T follicular helper cell (primary cell): Measurements from ENCODE around the gene COL4A5.
"Not testable (repeated sequence)": the region's sequence is repeated elsewhere in the genome, so short reads cannot be mapped to it uniquely, and the experiment has no call there.

Experiments
- DNase-seq: peaks from one replicate; pipeline ENCODE4 v3.0.0-alpha.2; 2020; ENCODE audit warnings: low read depth

COL4A5 gene

DNA sequence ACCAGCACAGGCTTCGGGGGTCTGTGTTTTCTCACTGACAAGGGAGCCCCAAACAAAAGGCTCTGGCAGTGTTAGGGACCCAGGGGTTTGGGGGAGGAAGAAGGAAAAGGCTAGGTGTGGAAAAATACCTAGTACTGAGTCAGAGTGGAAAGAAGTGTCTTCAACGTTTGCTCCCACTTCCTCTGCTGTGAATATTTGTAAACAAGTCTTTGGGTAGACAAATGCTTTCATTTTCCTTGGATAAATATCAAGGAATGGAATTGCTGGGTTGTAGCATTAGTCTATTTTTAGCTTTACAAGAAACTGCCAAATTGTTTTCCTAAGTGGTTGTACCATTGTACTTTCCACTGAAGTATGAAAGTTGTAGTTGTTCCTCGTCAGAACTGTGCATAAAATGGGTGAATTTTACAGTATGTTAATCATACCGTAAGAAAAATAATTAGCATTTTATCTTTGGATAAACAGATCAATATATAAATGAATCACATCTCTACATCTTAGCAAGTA is 17.4 kb downstream of the COL4A5 start:
- DNase-seq = no peak

DNA sequence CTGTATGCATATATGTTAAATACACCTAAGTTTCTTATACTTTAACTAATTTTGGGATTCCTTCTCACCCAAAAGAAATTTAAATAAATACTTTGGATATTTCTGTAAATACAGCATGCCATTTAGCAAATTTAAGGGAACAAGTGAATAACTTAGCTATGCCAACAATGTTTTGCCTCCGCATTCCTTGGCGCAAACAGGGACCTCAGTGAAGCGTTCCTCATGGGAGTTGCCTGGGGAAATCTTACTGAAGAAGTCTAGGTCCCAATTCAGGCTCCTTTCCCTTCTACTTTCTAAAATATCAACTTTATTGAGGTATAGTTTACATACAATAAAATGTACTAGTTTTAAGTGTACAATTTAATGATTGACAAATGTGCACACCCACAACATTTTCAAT is 25.0 kb downstream of the COL4A5 start:
- DNase-seq = no peak

DNA sequence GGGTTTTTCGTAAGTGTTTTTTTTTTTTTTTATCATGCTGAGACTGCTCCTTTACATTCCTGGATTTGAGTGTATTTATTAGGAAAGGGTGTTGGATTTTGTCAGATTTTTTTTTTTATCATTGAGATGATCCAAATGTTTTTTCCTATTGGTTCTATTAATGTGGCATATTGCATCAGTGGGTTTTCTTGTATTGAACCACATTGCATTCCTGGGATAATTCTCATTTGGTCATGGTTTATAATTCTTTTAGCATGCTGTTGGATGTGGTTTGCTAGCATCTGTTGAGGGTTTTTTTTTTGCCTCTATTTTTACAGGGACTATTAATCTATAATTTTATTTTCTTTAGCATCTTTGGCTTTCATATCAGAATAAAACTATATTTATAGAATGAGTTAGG is 28.8 kb downstream of the COL4A5 start:
- DNase-seq = no peak

DNA sequence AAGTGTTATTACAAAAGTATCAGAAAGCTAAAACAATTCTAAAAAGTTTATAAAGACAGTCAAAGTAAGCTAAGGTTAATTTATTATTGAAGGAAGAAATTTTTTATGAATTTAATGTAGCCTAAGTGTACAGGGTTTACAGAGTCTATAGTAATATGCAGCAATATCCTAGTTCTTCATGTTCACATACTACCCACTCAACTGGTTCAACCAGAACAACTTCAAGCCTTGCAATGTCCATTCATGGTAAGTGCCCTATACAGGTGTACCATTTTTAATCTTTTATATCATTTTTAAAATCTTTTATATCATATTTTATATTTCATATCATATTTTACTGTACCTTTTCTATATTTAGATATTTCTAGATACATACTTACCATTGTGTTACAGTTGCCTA is 34.3 kb downstream of the COL4A5 start:
- no peak for DNase-seq

DNA sequence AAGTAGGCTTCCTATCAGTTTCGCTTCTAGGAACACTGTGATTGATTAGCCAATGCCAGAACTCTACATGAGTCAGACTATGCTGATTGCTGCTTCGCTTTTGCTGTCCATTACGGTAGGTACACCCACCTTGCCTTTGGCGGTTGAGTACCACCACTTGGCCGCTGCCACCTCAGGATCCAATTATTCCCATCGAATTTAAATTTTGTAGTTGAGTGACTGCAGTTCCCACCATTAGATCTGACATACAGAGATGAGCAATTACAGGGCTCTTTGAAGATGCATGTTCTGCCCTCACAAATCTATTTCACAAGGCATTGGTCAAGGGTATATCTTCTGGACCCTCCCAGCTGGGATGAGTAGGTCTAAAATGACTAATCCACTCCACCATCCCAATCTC is 41.9 kb downstream of the COL4A5 start:
- DNase-seq = not testable (repeated sequence)

DNA sequence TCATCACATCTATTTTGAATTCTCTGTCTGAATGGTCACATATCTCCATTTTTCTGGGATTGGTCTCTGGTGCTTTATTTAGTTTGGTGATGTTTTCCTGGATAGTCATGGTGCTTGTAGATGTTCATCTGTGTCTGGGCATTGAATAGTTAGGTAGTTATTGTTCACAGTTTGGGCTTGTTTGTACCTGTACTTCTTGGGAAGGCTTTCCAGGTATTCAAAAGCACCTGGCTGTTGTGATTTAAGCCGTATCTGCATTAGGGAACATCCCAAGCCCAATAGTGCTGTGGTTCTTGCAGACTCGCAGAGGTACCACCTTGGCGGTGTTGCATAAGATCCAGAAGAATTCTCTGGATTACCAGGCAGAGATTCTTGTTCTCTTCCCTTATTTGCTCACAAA is 44.6 kb downstream of the COL4A5 start:
- DNase-seq = no peak

DNA sequence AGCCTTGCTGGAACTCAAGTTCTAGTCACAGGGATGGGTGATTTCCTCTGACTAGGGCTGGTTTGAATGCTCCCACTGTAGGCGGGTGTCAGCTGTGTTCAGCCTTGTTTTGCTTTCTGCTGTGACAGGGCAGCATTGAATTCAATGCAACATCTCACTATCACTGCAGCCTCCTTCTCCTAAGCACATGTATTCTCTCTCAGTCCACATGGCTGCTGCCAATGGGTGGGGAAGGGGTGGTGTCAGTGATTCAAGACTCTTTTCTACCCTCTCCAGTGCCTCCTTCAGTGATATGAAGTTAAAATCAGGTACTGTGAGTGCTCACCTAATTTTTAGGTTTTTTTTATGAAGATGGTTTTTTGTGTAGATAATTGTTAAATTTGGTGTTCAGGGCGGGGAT is 46.3 kb downstream of the COL4A5 start:
- no peak for DNase-seq

DNA sequence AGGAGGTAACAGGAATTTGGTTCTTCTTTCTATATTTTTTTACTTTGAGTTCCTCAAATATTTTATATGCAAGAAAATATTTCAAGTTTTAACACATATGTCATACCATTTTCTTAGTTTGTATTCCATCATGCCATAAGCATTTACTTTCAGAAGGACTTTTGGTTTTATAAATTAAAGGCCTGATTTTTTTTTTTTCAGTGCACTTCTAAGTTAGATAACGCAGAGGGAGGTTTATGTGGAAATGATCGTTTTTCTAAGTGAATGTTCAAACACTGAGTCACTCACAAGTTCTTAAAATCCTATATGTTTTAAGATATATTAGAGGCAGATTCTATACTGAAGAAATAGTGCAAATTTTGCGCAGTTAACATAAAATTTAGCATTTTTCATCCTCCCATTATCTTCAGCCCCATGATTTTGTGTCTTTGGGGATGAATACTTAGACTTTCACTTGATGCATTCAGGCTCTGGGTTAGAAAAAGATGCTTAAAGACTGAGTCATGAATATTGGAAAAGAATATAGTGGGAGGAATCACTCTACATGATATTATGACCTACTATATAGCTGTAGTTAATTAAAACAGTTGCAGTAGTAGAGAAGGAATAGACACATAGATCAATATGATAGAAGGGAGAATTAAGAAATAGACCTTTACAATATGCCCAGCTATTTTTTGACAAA is 54.9 kb downstream of the COL4A5 start:
- DNase-seq = no peak

DNA sequence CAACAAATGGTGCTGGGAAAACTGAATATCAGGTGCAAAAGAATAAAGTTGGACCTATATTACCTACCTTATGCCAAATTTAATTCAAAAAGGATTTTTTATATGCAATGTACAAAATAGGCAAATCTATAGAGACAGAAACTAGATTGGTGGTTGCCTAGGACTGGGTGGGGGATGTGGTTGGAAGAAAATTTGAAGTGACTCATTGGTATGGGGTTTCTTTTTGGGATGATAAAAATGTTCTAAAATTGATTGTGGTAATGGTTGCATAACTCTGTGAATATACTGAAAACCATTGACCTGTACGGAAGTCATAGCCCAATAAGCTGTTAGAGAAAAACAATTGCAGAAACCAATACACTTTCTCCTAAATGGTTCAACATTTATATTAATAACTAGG is 72.1 kb downstream of the COL4A5 start:
- DNase-seq = no peak

DNA sequence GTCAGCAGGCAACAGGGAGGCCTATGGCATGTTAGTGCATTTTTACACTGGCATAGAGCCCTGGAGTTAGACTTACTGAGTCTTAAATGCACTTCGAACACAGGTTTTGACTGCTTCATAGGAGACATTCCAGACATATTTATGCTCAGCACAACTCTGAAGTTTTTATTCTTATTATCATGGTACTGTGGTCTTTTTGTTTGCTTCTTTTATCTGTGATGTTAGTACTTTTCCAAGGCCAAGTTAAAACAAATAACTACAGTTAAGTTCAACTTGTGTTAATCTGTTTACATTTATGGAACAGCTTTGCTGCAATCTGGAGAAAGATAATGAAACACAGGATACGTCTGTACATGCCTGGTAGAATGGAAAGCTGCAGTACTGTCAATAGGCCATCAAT is 76.5 kb downstream of the COL4A5 start:
- DNase-seq = no peak

DNA sequence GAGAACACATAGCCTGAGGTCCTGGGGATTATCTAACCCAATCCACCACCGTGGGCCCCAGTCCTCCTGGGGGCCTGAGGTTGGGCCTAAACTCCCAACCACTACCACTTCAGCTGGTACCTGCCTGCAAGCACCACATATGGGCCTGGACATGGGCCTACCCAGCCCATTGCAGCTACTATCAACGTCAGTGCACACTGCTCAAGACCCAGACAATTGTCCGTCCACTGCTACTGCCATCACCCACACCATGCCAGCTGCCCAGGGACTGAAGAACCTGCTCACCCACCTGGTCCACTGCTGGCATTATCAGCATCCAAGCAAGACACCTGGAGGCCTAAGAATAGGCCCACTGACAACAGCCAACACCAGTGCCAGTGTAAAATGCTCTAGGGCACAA is 88.1 kb downstream of the COL4A5 start:
- DNase-seq = no peak

DNA sequence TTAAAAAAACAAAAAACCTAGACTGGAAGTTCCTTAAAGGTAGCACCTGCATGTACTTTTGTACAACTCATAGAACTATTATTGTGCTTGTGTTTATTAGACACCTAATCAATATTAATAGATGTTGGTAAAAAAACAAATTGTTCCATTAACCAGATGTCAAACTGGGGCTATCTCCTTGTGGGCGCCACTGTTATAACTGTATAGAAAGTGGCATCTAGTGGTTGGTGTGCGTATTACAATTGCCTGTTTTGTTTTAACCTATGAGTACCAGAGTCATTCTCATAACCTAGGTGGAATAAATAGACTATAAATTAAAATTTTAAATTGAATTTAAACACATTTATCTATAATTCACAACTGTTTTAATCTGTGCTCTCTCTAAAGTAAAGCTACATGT is 97.4 kb downstream of the COL4A5 start:
- DNase-seq = no peak

DNA sequence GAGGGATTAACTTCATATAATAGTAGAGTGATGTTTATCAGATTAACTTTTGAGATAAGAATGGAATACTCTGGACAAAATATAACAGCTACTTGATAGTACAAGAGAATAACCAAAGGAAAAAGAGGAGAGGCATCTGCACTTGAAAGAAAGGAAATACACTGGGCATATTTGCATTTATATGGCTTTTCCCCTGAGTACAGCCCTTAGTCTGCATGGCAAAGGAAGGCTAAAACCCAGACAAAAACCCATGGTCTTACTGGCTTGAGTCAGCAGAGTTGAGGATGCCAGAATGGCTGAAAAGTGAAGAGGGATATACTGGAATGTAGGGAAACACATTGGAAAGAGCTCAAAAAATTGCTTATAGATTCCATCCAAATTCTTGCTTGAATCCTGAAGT is 101.6 kb downstream of the COL4A5 start:
- DNase-seq = no peak

DNA sequence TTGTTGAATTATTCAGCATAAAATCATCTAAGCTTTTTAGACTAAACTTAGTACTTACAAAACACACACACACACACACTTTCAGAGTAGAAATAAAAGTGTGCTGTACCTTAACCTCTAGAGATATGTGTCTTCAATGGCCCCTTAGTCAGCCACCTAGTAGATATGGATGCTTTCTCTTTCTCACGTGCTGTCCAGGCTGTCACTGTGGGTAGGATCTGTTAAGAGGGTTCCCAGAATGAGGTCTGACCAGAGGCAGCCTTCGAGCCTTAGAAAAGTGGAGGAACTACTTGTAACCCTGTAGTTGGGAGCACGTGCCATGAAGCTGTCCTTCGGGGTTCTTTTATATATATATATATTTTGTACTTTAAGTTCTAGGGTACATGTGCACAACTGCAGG is 117.9 kb downstream of the COL4A5 start:
- DNase-seq = no peak

DNA sequence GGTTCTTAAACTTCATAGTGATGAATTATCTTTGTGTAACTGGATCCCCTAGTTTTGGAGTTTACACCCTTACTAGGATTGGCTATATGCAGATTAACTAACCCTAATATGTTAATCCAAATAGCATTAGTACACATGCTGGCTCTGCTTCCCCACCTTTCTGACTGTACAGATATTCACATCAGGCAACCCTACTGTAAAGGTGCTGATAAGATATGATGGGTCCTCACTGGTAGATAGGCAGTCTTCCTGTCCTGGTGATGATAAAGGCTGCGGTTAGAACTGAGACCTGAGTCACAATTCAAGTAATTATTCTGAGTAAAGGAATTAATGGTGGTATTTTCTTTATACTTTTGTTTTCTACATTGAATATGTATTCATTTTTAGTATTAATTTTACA is 118.6 kb downstream of the COL4A5 start:
- no peak for DNase-seq

DNA sequence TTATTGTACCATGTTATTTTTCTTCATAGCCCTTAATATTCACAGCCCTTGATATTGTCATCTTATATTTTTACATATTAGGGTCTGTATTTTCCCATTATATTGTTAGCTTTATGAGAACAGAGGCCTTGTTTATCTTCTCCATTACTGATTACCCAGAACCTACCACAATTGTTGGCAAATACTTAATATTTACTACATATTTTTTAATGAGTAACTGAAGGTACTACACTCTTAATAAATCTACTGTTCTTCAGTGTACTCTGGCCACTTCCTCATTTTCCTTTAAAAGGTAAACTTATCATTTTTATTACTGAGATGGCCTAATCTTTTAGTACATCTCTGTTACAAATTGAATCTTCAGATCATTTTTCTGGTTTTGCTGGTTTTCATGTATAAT is 133.5 kb downstream of the COL4A5 start:
- DNase-seq = no peak

DNA sequence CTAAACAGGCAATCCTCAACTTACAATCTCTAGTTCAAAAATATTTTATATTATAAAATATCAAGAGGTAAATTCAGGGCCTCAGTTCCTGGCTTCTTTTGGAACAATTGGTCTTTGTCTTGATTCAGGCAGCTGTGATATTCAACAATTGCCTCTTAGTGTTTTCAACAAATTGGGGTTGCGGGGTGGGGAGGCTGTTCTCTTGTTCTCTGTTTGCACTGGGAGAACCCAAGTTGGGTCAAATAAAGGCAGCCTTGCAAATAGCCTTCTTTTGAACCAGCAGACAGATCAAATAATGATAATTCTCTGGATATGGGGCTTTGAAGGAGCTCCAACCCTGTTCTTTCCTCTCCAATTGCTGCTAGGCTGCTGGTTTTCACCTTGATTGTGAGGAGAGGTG is 142.5 kb downstream of the COL4A5 start:
- no peak for DNase-seq

DNA sequence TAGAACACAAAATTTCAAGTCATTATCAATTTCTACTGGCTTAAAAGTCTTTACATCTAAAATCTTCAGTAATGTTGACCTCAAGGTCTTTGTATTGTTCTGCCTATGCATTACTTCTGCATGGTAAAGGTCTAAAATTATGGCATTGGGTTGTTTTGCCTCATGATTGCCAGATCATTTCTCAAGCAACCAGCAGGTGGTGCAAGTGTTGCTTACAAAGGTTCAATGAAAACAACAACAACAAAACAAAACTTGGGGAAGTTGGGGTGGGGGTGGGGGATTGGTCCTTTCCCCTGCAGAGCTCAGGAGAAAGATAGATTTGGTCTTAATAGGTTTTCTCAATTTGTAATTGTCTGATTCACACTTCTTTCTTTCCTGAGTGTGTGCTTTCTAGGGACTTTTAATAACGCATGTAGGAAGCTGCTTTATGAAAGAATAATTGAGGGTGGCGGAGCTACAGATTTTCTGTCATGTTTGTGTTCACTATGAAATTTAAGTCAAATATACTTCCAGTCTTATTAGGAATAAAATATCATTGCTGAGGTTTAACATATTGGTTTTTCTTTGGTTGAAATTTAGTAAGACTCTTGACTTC is 145.1 kb downstream of the COL4A5 start:
- DNase-seq = no peak

DNA sequence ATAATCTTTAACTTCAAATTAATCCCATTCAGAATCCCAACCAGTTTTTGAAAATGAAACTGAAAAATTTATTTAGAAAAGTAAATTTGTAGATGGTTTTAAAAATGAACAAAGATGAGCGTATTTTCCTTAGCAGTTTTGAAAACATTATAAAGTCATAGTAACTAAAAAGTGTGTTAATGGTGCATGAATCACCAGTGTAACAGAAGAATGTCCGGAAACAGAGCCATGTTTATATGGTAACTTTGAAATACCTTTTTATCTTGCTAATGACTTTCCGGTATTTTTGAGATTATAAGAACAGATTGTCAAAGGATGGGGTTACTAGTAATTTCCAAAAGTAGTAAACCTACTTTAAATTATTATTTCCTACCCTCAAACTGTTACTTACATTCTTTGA is 150.9 kb downstream of the COL4A5 start:
- no peak for DNase-seq

DNA sequence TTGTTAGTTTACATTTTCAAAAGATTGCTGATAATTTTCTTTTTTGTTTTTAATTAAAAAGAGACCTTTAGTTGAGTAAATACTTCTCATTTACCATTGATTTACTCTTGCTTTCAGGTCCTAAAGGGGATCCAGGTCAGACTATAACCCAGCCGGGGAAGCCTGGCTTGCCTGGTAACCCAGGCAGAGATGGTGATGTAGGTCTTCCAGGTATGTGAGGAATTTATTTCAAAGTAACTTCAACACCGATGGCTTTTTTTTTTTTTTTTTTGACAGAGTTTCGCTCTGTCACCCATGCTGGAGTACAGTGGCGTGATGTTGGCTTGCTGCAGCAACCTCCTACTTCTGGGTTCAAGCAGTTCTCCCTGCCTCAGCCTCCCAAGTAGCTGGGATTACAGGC is 161.6 kb downstream of the COL4A5 start:
- DNase-seq = no peak

DNA sequence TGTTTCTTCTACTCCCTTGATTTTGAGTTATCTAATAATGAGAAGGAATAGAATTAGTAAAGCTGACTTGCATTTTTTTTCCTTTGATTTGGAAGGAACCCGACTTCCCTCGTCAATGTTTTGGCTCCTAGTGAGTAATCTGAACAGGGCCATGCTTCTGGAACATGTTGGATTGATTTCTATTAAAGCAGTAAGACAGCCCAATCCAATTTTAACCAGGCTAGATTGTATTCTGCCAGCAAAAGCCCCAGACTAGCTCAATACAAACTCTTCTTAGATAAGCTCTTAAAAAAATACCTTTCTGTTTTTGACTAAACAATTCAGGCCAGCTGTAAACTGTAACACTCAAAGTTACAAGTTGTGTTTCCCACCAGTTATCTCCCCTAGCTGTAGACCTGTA is 170.5 kb downstream of the COL4A5 start:
- DNase-seq = no peak

DNA sequence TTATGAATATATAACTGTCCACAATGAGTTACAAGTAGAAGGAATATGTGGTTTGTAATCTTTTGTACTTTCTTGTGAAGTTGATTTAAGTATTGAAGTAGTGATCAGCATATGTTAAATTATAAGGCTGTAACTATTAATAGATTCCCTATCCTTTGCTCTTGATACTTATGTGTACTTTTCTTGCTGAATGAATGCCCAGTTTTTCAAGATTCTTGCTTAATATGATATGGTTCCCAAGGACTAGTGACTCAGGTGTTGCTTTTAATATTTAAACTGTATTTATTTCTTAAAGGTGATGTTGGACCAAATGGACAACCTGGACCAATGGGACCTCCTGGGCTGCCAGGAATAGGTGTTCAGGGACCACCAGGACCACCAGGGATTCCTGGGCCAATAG is 175.0 kb downstream of the COL4A5 start:
- DNase-seq = no peak

DNA sequence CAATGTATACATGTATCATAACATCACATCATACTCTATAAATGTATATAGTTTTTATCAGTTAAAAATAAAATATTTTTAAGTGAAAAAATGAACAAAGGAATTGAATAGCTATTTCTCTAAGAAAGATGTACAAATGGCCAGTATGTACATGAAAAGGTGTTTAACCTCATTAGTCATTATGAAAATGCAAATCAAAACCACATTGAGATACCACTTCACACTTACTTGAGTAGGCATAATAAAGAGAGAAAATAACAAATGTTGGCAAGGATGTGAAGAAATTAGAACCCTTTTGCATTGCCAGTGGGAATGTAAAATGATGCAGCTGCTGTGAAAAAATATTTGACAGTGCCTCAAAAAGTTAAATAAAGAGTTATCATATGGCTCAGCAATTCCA is 201.2 kb downstream of the COL4A5 start:
- DNase-seq = no peak
